GM18505 (cell line): ENCODE results near the gene CXCR4.

Experiments
- ATAC-seq: cut with Tn5 transposase; IDR thresholded peaks from one replicate; pipeline ENCODE4 v1.9.1; 2021; ENCODE audit not compliant: unreplicated experiment
- POLR2A ChIP-seq: IDR thresholded peaks from 4 replicates; pipeline ENCODE4 v1.6.1; 2011; ENCODE audit warnings: borderline replicate concordance; ENCODE audit not compliant: insufficient read depth, insufficient read length; ENCODE audit errors: extremely low read depth

Gene CXCR4

GRCh38 chr2:136065384-136065783 lies 52.6 kb downstream of the CXCR4 start:
- ATAC-seq, result no peak
- no peak for TF ChIP-seq POLR2A
